Thyroid gland (tissue), 4 donors: ENCODE measurements around the gene HS6ST3. TPM values are rescaled to one million over a fixed set of nuclear protein-coding genes. Genes with fewer than 3 reads are reported as not detected.

Experiments
- DNase-seq, 2 donors: peaks; one replicate each; pipeline ENCODE4 v3.0.0-alpha.2; 2019
- H3K27ac ChIP-seq, 3 donors: fragments of 200-600 bp; sonication (generic); 1 replicate in 2 of 3; 2 replicates in 1 of 3; pipeline ENCODE4 v1.5.1; 2016 to 2019; ENCODE audit warnings: mild to moderate bottlenecking in 1 of 3, moderate library complexity in 1 of 3
- H3K27me3 ChIP-seq: fragments of 200-600 bp; sonication (generic); one replicate; pipeline ENCODE4 v1.5.1; 2019
- H3K36me3 ChIP-seq, 2 donors: fragments of 200-600 bp; sonication (generic); one replicate each; pipeline ENCODE4 v1.5.1; 2016 to 2019
- H3K4me1 ChIP-seq, 2 donors: fragments of 200-600 bp; sonication (generic); one replicate each; pipeline ENCODE4 v1.5.1; 2017 to 2019
- H3K4me3 ChIP-seq, 3 donors: fragments of 200-600 bp; sonication (generic); replicated peaks in 1 of 3; 1 replicate in 2 of 3; 2 replicates in 1 of 3; pipeline ENCODE4 v1.5.1; 2016; ENCODE audit warnings: mild to moderate bottlenecking in 1 of 3
- H3K9me3 ChIP-seq: fragments of 200-600 bp; sonication (generic); one replicate; pipeline ENCODE4 v1.5.1; 2017
- CTCF ChIP-seq, 6 experiments: fragments of 200-600 bp in 3 of 6; fragments of 450-650 bp in 3 of 6; sonication (generic) in 3 of 6; IDR thresholded peaks; one replicate each; pipeline ENCODE4 v1.5.1; 2016 to 2019; ENCODE audit warnings: antibody characterized with exemption in 6 of 6, mild to moderate bottlenecking in 2 of 6, inconsistent platforms in 1 of 6, moderate library complexity in 1 of 6
- POLR2A ChIP-seq, 2 donors: fragments of 450-650 bp; IDR thresholded peaks; one replicate each; pipeline ENCODE4 v1.6.1; 2017; ENCODE audit warnings: antibody characterized with exemption in 2 of 2, mild to moderate bottlenecking in 2 of 2, moderate library complexity in 1 of 2
- WGBS, 2 donors: methylation state at CpG; one replicate each; pipeline ENCODE4 v1.1.5; 2017; 5-methylcytosine and 5-hydroxymethylcytosine counted together
- intact Hi-C: fragments of 100-400 bp; cut with DNase I; formaldehyde crosslinking; loops from one replicate; pipeline ENCODE4 v1.15.1; 2023
- total RNA-seq, 4 donors: library from RNA; depleted of rRNA; stranded (reverse); fragments of >200 nt; gene quantifications; one replicate each; pipeline ENCODE4 v1.2.3, GENCODE V29; 2016

Gene HS6ST3
- total RNA-seq, 4 donors from 2014 or later, result 2.0 to 5.8 (median 5.0) TPM

- Histone ChIP-seq H3K4me1 (no peaks in the 10 kb centered on the region), H3K27me3 (no peaks in the 10 kb centered on the region), H3K9me3 (no peaks in the 10 kb centered on the region), H3K36me3 (no peaks in the 10 kb centered on the region), H3K4me3 (no peak overlapping the region), H3K27ac (no peak overlapping the region)
- 66 to 72% methylated on average over 1 of the region's 1 CpG for WGBS, 2 donors
- no peak for DNase-seq
- no peak for TF ChIP-seq CTCF (IDR thresholded peaks at IDR 0.05)
- no peak for TF ChIP-seq POLR2A (IDR thresholded peaks at IDR 0.05)
- intact Hi-C loops, result no loop called here
Measured at GRCh38 chr13:96314974-96315373, 225.1 kb downstream of the HS6ST3 start.

- Histone ChIP-seq H3K36me3 (no peaks in the 10 kb centered on the region), H3K9me3 (no peaks in the 10 kb centered on the region)
- TF ChIP-seq CTCF (IDR thresholded peaks at IDR 0.05) (no peak), POLR2A (IDR thresholded peaks at IDR 0.05) (no peak)
Measured at GRCh38 chr13:96338030-96338429, 248.1 kb downstream of the HS6ST3 start.

GRCh38 chr13:96342286-96342685 lies 252.4 kb downstream of the HS6ST3 start:
- H3K27ac ChIP-seq, result no peak overlapping the region
- H3K4me1 ChIP-seq, result no peaks in the 10 kb centered on the region
- no peak for DNase-seq
- 74 to 86% methylated on average over 3 of the region's 3 CpGs for whole genome bisulfite sequencing, 2 donors
- intact Hi-C loops, result no loop called here
- no peaks in the 10 kb centered on the region for H3K27me3 ChIP-seq
- H3K9me3 ChIP-seq, result no peaks in the 10 kb centered on the region
- no peak overlapping the region for H3K4me3 ChIP-seq
- TF ChIP-seq POLR2A (IDR thresholded peaks at IDR 0.05) (no peak), CTCF (IDR thresholded peaks at IDR 0.05) (no peak)
- no peaks in the 10 kb centered on the region for H3K36me3 ChIP-seq

More at GRCh38 chr13:96338030-96338429, 248.1 kb downstream of the HS6ST3 start:
- Histone ChIP-seq H3K27me3 (no peaks in the 10 kb centered on the region), H3K4me3 (no peak overlapping the region), H3K27ac (no peak overlapping the region), H3K4me1 (no peaks in the 10 kb centered on the region)
- intact Hi-C loops, result no loop called here
- 79 to 86% methylated on average over 4 of the region's 4 CpGs for WGBS, 2 donors
- DNase-seq, result no peak

GRCh38 chr13:96342852-96343465 lies 253.1 kb downstream of the HS6ST3 start:
- DNase-seq, result no peak
- Histone ChIP-seq H3K27me3 (no peaks in the 10 kb centered on the region), H3K36me3 (no peaks in the 10 kb centered on the region), H3K4me3 (no peak overlapping the region), H3K27ac (no peak overlapping the region), H3K9me3 (no peaks in the 10 kb centered on the region), H3K4me1 (no peaks in the 10 kb centered on the region)
- 81 to 88% methylated on average over 4 of the region's 4 CpGs for WGBS, 2 donors
- intact Hi-C loops, result no loop called here
- TF ChIP-seq POLR2A (IDR thresholded peaks at IDR 0.05) (no peak), CTCF (IDR thresholded peaks at IDR 0.05) (no peak)

GRCh38 chr13:96346921-96347320 lies 257.0 kb downstream of the HS6ST3 start:
- no peaks in the 10 kb centered on the region for H3K9me3 ChIP-seq
- H3K27me3 ChIP-seq, result no peaks in the 10 kb centered on the region
- no peak overlapping the region for H3K4me3 ChIP-seq
- H3K27ac ChIP-seq, result no peak overlapping the region
- WGBS, 2 donors, result 83 to 99% methylated on average over 3 to 4 of the region's 4 CpGs
- no peak for DNase-seq
- H3K36me3 ChIP-seq, result no peaks in the 10 kb centered on the region
- intact Hi-C loops, result no loop called here
- no peaks in the 10 kb centered on the region for H3K4me1 ChIP-seq
- TF ChIP-seq CTCF (IDR thresholded peaks at IDR 0.05) (no peak), POLR2A (IDR thresholded peaks at IDR 0.05) (no peak)
